Common myeloid progenitor, CD34-positive (primary cell): Measurements from ENCODE around the gene HLA-DPA1.

Experiments used
- CTCF ChIA-PET: fragments of 350-600 bp; sonication (Branson Sonifier 250); formaldehyde crosslinking; loops from one replicate; lab custom pipeline; 2021; ENCODE audit warnings: antibody characterized with exemption; lab: Charles Lee
- POLR2A ChIA-PET: fragments of 350-600 bp; sonication (Branson Sonifier 250); formaldehyde crosslinking; loops from one replicate; lab custom pipeline; 2021; ENCODE audit warnings: antibody characterized with exemption; lab: Charles Lee
- DNase-seq, 3 donors: peaks; one replicate each; pipeline versions ENCODE4 v3.0.0 to v3.0.0-alpha.2; 2013
- H3K27ac ChIP-seq, 2 experiments: 1 replicate in 1 of 2; 2 replicates in 1 of 2; pipeline ENCODE4 v1.7.0; 2013; ENCODE audit warnings: inconsistent platforms in 2 of 2, low read length in 2 of 2, mild to moderate bottlenecking in 2 of 2, low read depth in 1 of 2, moderate library complexity in 1 of 2; ENCODE audit not compliant: severe bottlenecking in 2 of 2, insufficient read depth in 1 of 2, poor library complexity in 1 of 2
- H3K27me3 ChIP-seq, 5 experiments: replicated peaks in 2 of 5; 1 replicate in 3 of 5; 2 replicates in 2 of 5; pipeline versions ENCODE4 v1.6.1 to v1.7.0; 2013; ENCODE audit warnings: low read length in 4 of 5, mild to moderate bottlenecking in 2 of 5, moderate library complexity in 2 of 5, inconsistent platforms in 1 of 5; ENCODE audit not compliant: insufficient read depth in 5 of 5, control insufficient read depth in 4 of 5
- H3K36me3 ChIP-seq, 4 experiments: 1 replicate in 2 of 4; 2 replicates in 2 of 4; pipeline versions ENCODE4 v1.6.1 to v1.7.0; 2013; ENCODE audit warnings: low read length in 3 of 4, control low read depth in 1 of 4, mild to moderate bottlenecking in 1 of 4; ENCODE audit not compliant: control insufficient read depth in 4 of 4, insufficient read depth in 4 of 4
- H3K4me1 ChIP-seq, 4 experiments: 1 replicate in 3 of 4; 2 replicates in 1 of 4; pipeline versions ENCODE4 v1.6.1 to v1.7.1; 2013; ENCODE audit warnings: low read length in 3 of 4, mild to moderate bottlenecking in 3 of 4, control low read depth in 1 of 4, inconsistent platforms in 1 of 4, moderate library complexity in 1 of 4; ENCODE audit not compliant: control insufficient read depth in 4 of 4, insufficient read depth in 4 of 4; ENCODE audit errors: control extremely low read depth in 1 of 4
- H3K4me3 ChIP-seq, 7 experiments: 1 replicate in 4 of 7; 2 replicates in 3 of 7; pipeline versions ENCODE4 v1.5.1 to v1.7.0; 2013; ENCODE audit warnings: mild to moderate bottlenecking in 7 of 7, low read length in 6 of 7, moderate library complexity in 6 of 7, inconsistent platforms in 2 of 7, low read depth in 2 of 7, control low read depth in 1 of 7; ENCODE audit not compliant: insufficient read depth in 4 of 7, control insufficient read depth in 1 of 7; ENCODE audit errors: extremely low read depth in 1 of 7
- H3K9me3 ChIP-seq, 5 experiments: 1 replicate in 4 of 5; 2 replicates in 1 of 5; pipeline versions ENCODE4 v1.6.1 to v1.7.1; 2013; ENCODE audit warnings: low read length in 4 of 5, mild to moderate bottlenecking in 2 of 5, inconsistent platforms in 1 of 5, low read depth in 1 of 5, moderate library complexity in 1 of 5; ENCODE audit not compliant: control insufficient read depth in 4 of 5, insufficient read depth in 2 of 5; ENCODE audit errors: control extremely low read depth in 1 of 5
- WGBS: methylation state at CpG from one replicate; pipeline ENCODE4 v1.1.5; 2013; ENCODE audit not compliant: insufficient coverage; 5-methylcytosine and 5-hydroxymethylcytosine counted together

Gene HLA-DPA1

DNA sequence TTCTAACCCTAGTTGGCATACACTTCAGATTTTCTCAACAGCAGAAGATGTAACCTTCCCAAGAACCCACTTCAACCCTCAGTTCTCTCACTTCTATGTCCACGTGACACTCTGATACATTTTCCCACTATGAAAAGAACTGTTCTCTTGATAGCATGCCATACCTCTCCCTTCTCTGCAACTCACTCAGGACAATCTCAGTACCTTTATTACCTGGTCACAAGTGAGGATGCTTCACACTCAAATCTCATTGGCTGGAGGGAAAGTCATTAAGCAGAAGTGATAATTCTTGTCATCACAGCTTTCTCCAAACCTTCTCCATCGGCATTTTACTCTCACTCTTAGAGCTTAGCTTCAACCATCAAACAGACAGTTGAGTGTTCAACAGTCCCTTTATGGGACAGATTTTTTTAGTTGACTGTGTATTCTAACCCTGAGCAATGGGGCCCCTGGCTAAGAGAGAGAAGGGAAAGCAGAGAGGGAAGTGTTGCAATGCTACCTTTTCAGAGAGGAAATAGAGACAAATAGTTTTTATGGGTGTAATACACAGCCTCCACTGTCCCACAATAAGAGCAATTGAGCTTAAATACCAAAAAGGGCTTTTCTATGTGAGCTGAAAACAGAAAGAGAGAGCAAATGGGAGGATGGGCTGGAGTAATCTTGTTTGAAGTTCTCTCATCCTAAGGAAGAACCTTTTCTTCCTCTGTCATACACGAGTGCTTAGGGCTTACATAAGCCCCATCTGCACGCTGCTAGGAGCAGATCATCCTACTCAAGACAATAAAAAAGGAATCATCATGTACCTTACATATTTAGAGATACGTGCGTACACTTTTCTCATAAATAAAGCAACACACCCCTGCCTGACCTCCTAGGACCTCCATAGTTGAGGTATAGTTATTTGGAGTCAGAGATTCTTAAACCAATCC, 16.0 kb downstream of the HLA-DPA1 start:
- 62% methylated on average over 3 of the region's 6 CpGs for WGBS
- ChIA-PET POLR2A (no interaction called here), CTCF (interaction anchor here (1.2 kb wide), 2 partner anchors 24 to 29 kb away, joined by 3 read pairs; no protein-coding TSS in a partner anchor)
- no peak for DNase-seq
- Histone ChIP-seq H3K9me3 (no peaks in the 10 kb centered on the region), H3K4me3 (no peak overlapping the region), H3K27me3 (no peaks in the 10 kb centered on the region), H3K4me1 (peaks cover 0 to 8% (median 1%) of the 10 kb centered on the region in 4 experiments), H3K36me3 (no peaks in the 10 kb centered on the region), H3K27ac (no peak overlapping the region)

GRCh38 chr6:33053230-33053629, 20.2 kb downstream of the HLA-DPA1 start:
- Histone ChIP-seq H3K27me3 (no peaks in the 10 kb centered on the region), H3K4me1 (peaks cover 0 to 17% (median 3%) of the 10 kb centered on the region in 4 experiments), H3K9me3 (no peaks in the 10 kb centered on the region), H3K27ac (no peak overlapping the region), H3K36me3 (no peaks in the 10 kb centered on the region), H3K4me3 (no peak overlapping the region)
- WGBS: 76% methylated on average over 4 of the region's 4 CpGs
- DNase-seq: no peak
- ChIA-PET POLR2A (no interaction called here), CTCF (interaction anchor here (0.8 to 1.3 kb wide), 2 partner anchors 19 to 23 kb away, joined by 3 to 4 read pairs; partner anchors contain the start of gene HLA-DPB1)

DNA sequence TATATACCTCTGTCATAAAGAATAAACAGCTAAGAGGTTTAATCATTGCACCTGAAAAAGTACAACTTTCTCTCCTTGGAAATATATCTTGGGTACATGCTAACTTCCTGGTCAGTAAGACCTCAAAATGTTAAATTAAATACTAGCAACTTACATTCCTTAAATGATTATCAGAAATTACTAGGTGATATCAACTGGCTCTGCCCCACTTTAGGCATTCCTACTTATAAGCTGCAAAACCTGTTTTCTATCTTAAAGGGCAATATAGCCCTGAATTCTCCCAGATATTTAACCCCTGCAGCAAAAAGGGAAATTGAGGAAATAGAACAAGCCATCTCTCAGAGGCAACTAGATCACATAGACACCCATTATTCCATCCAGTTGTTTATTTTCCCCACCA, 20.8 kb downstream of the HLA-DPA1 start:
- H3K4me1 ChIP-seq: peaks cover 0 to 14% (median 3%) of the 10 kb centered on the region in 4 experiments
- ChIA-PET POLR2A (no interaction called here), CTCF (interaction anchor here (0.8 to 1.3 kb wide), 4 partner anchors 19 to 83 kb away, joined by 3 to 4 read pairs (median 3); partner anchors contain the start of gene HLA-DPB1)
- H3K36me3 ChIP-seq: no peaks in the 10 kb centered on the region
- H3K27me3 ChIP-seq: no peaks in the 10 kb centered on the region
- no peak for DNase-seq
- H3K4me3 ChIP-seq: no peak overlapping the region
- H3K9me3 ChIP-seq: no peaks in the 10 kb centered on the region
- H3K27ac ChIP-seq: no peak overlapping the region

DNA sequence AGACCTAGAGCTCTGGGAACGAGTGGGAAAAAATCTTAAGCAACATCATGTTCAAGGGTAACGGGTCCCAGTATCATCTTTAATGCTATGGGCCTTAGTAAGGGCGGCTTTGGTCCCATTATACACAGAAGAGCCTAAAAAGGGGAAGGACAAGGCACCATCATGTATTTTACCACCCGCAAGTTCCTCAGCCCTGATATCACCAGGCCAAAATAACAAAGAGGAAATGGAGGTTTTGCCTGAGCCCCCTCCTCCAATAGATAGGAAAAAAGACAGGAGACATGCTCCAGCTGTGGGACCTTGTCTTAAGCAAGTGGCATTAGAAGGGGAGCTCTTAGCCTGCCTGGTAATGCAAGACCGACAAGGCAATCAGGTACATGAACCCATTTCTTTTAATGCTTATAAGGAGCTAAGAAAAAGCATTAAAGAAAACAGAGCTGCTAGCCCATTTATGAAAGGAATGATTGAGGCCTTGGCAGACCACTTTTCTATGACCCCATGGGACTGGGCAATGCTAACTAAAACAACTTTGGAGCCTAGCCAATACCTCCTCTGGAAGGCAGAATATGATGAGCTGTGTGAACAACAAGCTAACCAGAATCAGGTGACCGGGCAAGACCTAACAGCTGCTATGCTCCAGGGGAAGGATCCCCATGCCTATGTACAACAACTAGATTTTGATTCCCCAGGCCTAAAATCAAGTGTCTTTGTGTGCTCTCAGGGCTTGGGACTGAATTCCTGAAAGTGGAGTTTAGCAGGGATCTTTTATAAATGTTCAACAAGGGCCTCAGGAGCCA, 23.2 kb downstream of the HLA-DPA1 start:
- H3K9me3 ChIP-seq: no peaks in the 10 kb centered on the region
- no peak overlapping the region for H3K4me3 ChIP-seq
- peaks cover 0 to 2% (median 0%) of the 10 kb centered on the region in 5 experiments for H3K27me3 ChIP-seq
- 83% methylated on average over 3 of the region's 6 CpGs for WGBS
- ChIA-PET CTCF (interaction anchor here (1.1 to 2.7 kb wide), 10 partner anchors 9 to 57 kb away, joined by 3 to 12 read pairs (median 5); no protein-coding TSS in a partner anchor), POLR2A (interaction anchor here (0.6 kb wide), 1 partner anchor 987 kb away, joined by 3 read pairs; no protein-coding TSS in a partner anchor)
- DNase-seq: peak in 2 of 3 donors; percentile 36 to 60
- H3K36me3 ChIP-seq: no peaks in the 10 kb centered on the region
- peaks cover 0 to 9% (median 3%) of the 10 kb centered on the region in 4 experiments for H3K4me1 ChIP-seq
- H3K27ac ChIP-seq: no peak overlapping the region

GRCh38 chr6:33049323-33050013, 24.0 kb downstream of the HLA-DPA1 start:
- Histone ChIP-seq H3K36me3 (no peaks in the 10 kb centered on the region), H3K27ac (no peak overlapping the region), H3K4me1 (peaks cover 0 to 9% (median 3%) of the 10 kb centered on the region in 4 experiments), H3K4me3 (no peak overlapping the region), H3K27me3 (peaks cover 0 to 2% (median 0%) of the 10 kb centered on the region in 5 experiments), H3K9me3 (no peaks in the 10 kb centered on the region)
- 90% methylated on average over 6 of the region's 9 CpGs for WGBS
- peak in 1 of 3 donors; percentile 24 for DNase-seq
- POLR2A ChIA-PET: no interaction called here
- CTCF ChIA-PET: interaction anchor here (0.9 to 2.7 kb wide), 13 partner anchors 8 to 58 kb away, joined by 3 to 12 read pairs (median 4); partner anchors contain the start of gene HLA-DPB1

- no peaks in the 10 kb centered on the region for H3K4me1 ChIP-seq
- CTCF ChIA-PET: interaction anchor here (1.2 kb wide), 1 partner anchor 23 kb away, joined by 5 read pairs; no protein-coding TSS in a partner anchor
- no peaks in the 10 kb centered on the region for H3K27me3 ChIP-seq
- no peak for DNase-seq
- H3K27ac ChIP-seq: no peak overlapping the region
- peaks cover 0 to 3% (median 0%) of the 10 kb centered on the region in 5 experiments for H3K9me3 ChIP-seq
- no peak overlapping the region for H3K4me3 ChIP-seq
- 100% methylated on average over 1 of the region's 2 CpGs for WGBS
- H3K36me3 ChIP-seq: no peaks in the 10 kb centered on the region
- POLR2A ChIA-PET: no interaction called here
Observed at GRCh38 chr6:33040157-33040556, 33.3 kb downstream of the HLA-DPA1 start.
